Measurements from ENCODE around the gene RASGRP1.

RASGRP1 gene

DNA sequence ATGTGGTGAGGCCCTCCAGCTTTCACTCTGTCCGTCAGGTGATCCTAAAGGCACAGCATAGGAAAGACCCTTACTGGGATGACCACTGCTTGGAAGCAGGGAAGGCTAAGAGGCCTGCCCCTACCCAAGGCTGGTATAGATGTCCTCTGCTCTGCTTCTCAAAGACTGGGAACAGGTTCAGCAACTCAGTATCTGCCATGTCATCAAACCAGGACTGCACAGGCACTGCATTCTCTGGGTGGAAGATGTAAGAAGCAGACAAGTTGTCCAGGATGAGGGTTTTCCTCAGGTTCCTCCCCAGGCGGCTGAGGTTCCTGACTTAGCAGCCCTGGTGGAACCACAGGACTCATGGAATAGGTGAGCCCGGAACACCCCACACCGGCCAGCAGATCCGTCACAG is 106.0 kb downstream of the RASGRP1 start:
- H3K4me1 ChIP-seq (ENCODE audit: control insufficient read depth, insufficient read depth, low read length), result peaks cover 7% of the 10 kb centered on the region

DNA sequence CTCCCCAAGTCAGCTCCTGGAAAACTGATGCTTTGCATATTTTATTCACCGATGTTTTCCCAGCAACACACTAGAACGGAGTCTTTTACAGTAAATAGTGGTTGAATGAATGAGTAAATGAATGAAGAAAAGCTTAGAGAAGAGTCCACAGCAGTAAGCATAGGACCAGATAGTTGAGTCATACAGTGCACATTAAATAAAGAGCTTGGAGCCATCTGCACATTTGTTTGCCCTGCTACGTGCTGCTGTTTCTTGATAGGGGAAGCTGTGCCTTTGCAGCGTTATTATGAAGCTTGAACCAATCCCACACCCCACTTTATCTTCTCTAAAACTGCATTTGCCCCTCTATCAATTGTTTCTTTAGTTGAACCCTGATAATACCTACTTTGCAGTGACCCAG is 109.5 kb downstream of the RASGRP1 start:
- no peak overlapping the region for H3K27ac ChIP-seq (ENCODE audit: low read depth, low read length)
- no peaks in the 10 kb centered on the region for H3K27me3 ChIP-seq (ENCODE audit: control insufficient read depth, insufficient read depth, low read length)
- peak overlapping the region; percentile 99 for H3K4me3 ChIP-seq (ENCODE audit: low read length)
- H3K9ac ChIP-seq (ENCODE audit: low read length), result peak overlapping the region; percentile 99
- no peaks in the 10 kb centered on the region for H3K36me3 ChIP-seq (ENCODE audit: control insufficient read depth, insufficient read depth, low read length)
- H3K4me1 ChIP-seq (ENCODE audit: control insufficient read depth, insufficient read depth, low read length), result peaks cover 7% of the 10 kb centered on the region

More for the DNA sequence above, 106.0 kb downstream of the RASGRP1 start:
- no peak overlapping the region for H3K9ac ChIP-seq (ENCODE audit: low read length)
- no peak overlapping the region for H3K27ac ChIP-seq (ENCODE audit: low read depth, low read length)
- H3K4me3 ChIP-seq (ENCODE audit: low read length), result no peak overlapping the region
- H3K36me3 ChIP-seq (ENCODE audit: control insufficient read depth, insufficient read depth, low read length), result no peaks in the 10 kb centered on the region
- no peaks in the 10 kb centered on the region for H3K27me3 ChIP-seq (ENCODE audit: control insufficient read depth, insufficient read depth, low read length)

DNA sequence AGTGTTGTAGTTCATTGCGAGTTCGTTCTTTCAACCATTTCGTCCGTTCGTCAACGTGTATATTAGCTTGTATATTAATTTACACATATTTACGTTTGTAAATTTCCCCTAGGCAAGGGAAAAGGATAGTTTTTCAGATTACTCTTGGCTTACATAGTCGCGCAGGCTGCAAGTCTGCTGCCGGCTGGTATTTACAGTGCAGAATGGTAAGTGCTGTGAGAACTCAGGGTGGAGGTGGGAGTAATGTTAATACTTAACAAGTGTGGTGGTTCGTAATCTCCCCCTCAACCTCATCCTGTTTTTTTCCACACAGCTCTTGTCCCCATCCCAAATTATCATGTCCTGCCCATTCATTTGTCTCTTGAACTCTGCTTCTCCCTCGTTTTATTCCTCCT is 109.9 kb downstream of the RASGRP1 start:
- no peaks in the 10 kb centered on the region for H3K36me3 ChIP-seq (ENCODE audit: control insufficient read depth, insufficient read depth, low read length)
- peaks cover 7% of the 10 kb centered on the region for H3K4me1 ChIP-seq (ENCODE audit: control insufficient read depth, insufficient read depth, low read length)
- H3K27ac ChIP-seq (ENCODE audit: low read depth, low read length), result peak overlapping the region; percentile 96
- peak overlapping the region; percentile 99 for H3K9ac ChIP-seq (ENCODE audit: low read length)
- peak overlapping the region; percentile 99 for H3K4me3 ChIP-seq (ENCODE audit: low read length)
- H3K27me3 ChIP-seq (ENCODE audit: control insufficient read depth, insufficient read depth, low read length), result no peaks in the 10 kb centered on the region

DNA sequence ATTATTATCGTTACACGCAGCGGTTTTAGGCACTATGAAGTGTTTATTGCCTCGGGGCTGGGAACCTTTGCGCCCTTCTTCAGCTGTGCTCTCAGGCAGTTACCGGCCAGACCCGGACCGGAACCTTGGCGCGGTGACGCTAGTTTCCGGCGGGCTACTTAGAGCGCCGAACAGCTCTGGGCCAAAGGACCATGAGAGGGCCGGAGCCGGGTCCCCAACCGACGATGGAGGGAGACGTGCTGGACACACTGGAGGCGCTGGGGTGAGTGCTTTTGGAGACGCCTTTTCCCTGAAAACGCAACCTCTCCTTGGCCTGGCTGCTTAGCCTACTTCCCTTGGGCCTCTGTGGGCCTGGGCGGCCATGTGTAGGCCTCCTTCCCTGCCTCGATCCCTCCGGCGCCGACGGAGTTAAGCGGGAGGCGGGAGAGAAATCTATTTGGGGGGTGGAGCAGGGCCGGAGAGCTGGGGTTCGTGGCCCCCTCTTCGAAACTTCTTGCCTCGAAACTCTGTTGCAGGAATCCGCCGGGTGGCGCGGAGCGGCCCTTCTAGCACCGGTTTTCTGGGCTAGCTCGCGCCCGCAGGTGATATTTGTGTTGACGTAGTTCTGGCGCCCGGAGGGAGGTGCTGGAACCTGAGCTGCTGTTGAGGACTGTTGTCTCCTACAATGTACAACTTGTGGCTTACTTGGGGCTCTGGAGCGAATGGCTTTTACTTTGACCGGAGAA is 110.5 kb downstream of the RASGRP1 start, which contains the start of gene FAM98B:
FAM98B (plus strand) TSS at position 157 of the 725 bp plus-strand sequence; CDS start at position 192, 35 bp downstream.
- Histone ChIP-seq H3K36me3 (ENCODE audit: control insufficient read depth, insufficient read depth, low read length) (no peaks in the 10 kb centered on the region), H3K4me3 (ENCODE audit: low read length) (peak within 1 kb of the TSS; percentile 99), H3K27ac (ENCODE audit: low read depth, low read length) (peak within 1 kb of the TSS; percentile 96), H3K27me3 (ENCODE audit: control insufficient read depth, insufficient read depth, low read length) (no peaks in the 10 kb centered on the region), H3K9ac (ENCODE audit: low read length) (peak within 1 kb of the TSS; percentile 99), H3K4me1 (ENCODE audit: control insufficient read depth, insufficient read depth, low read length) (peaks cover 7% of the 10 kb centered on the region)

DNA sequence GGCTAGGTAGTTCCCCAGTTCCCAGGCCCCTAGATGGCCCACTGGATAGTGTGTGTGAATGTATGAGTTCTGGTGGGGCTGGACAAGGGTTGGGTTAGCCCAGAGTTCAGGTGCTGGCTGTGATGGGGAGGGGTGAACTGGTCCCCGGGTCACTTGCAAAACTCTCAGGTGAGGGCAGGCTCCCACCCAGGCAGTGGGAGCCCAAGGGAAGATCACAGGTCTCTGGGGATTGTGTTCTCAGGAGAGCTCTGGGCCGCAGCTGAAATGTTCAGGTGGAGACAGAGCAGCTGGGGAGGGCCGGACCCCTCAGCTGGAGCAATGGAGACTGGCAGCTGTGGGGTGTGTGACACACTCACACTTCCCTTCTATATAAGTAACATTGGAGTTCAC is 123.5 kb downstream of the RASGRP1 start:
- no peak overlapping the region for H3K9ac ChIP-seq (ENCODE audit: low read length)
- no peak overlapping the region for H3K27ac ChIP-seq (ENCODE audit: low read depth, low read length)
- H3K36me3 ChIP-seq (ENCODE audit: control insufficient read depth, insufficient read depth, low read length), result no peaks in the 10 kb centered on the region
- no peaks in the 10 kb centered on the region for H3K4me1 ChIP-seq (ENCODE audit: control insufficient read depth, insufficient read depth, low read length)
- no peaks in the 10 kb centered on the region for H3K27me3 ChIP-seq (ENCODE audit: control insufficient read depth, insufficient read depth, low read length)
- no peak overlapping the region for H3K4me3 ChIP-seq (ENCODE audit: low read length)

DNA sequence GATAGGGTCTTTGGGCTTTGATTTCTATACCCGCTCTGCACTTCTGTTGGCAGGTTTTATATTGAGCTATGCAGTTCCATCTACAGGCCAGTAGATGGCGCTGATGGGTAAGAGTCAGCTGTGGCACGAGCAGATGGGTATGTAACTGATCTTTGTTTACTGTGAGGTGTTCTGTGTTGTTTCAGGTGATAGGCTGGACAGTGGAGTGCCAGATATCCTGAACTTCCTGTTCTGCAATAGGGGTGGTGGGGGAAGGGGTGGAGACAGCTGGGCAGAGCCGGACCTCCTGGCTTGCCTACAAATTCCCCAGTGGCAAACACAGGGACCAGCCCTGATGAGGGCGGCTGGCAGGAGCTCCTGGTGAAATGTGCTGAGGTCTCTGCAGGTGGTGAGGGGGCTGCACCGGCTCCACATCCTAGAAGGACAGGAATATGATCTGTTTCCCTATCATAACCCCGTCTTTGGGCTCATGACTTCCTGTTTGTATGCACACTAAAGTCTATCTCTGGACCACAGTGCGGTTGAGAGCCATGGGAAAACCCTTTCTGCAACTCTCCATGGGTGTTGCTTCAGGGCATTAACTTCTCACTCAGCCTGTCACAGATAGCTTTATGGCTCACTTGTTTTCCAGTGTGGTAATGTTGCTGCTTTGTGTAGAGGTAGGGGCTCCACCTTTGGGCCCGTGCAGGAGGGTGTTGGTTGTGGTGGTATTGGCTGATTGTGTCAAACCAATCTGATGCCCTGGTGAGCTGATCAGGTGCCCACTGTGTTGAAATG is 124.1 kb downstream of the RASGRP1 start:
- Histone ChIP-seq H3K4me3 (ENCODE audit: low read length) (no peak overlapping the region), H3K27ac (ENCODE audit: low read depth, low read length) (no peak overlapping the region), H3K4me1 (ENCODE audit: control insufficient read depth, insufficient read depth, low read length) (no peaks in the 10 kb centered on the region), H3K36me3 (ENCODE audit: control insufficient read depth, insufficient read depth, low read length) (no peaks in the 10 kb centered on the region), H3K27me3 (ENCODE audit: control insufficient read depth, insufficient read depth, low read length) (no peaks in the 10 kb centered on the region), H3K9ac (ENCODE audit: low read length) (no peak overlapping the region)

Data from rectal smooth muscle tissue (tissue), 1 donor.